ENCODE results near the gene SPTBN1.
A peak's percentile ranks its signal among the peaks of the same experiment; 100 is the strongest.

Gene SPTBN1

GRCh38 chr2:54434711-54435110 is 21.4 kb upstream of the SPTBN1 start:
- no peak for DNase-seq

GRCh38 chr2:54435325-54436226 is 20.6 kb upstream of the SPTBN1 start:
- DNase-seq: no peak

- no peak for DNase-seq
Measured at GRCh38 chr2:54437588-54437987, 18.5 kb upstream of the SPTBN1 start.

GRCh38 chr2:54438271-54438670 is 17.9 kb upstream of the SPTBN1 start:
- DNase-seq: no peak

GRCh38 chr2:54439582-54439981 is 16.5 kb upstream of the SPTBN1 start:
- DNase-seq: no peak

GRCh38 chr2:54440050-54440449 is 16.1 kb upstream of the SPTBN1 start:
- no peak for DNase-seq

- no peak for DNase-seq
Measured at GRCh38 chr2:54444503-54444902, 11.6 kb upstream of the SPTBN1 start.

- no peak for DNase-seq
Measured at GRCh38 chr2:54446122-54446521, 10.0 kb upstream of the SPTBN1 start.

- DNase-seq: no peak
Measured at GRCh38 chr2:54446625-54447024, 9.5 kb upstream of the SPTBN1 start.

- no peak for DNase-seq
Measured at GRCh38 chr2:54454548-54455130, 1.5 kb upstream of the SPTBN1 start.

GRCh38 chr2:54455131-54455562 is 980 bp upstream of the SPTBN1 start:
- DNase-seq: no peak

- DNase-seq: no peak
Measured at GRCh38 chr2:54456362-54456611, 160 bp downstream of the SPTBN1 start.

GRCh38 chr2:54456612-54457322 is 640 bp downstream of the SPTBN1 start:
- peak; percentile 32 for DNase-seq

GRCh38 chr2:54457323-54458023 is 1.3 kb downstream of the SPTBN1 start:
- peak; percentile 49 for DNase-seq

GRCh38 chr2:54459037-54459441 is 2.9 kb downstream of the SPTBN1 start:
- DNase-seq: peak; percentile 72

- no peak for DNase-seq
Measured at GRCh38 chr2:54461261-54461660, 5.1 kb downstream of the SPTBN1 start.

GRCh38 chr2:54464341-54464740 is 8.2 kb downstream of the SPTBN1 start:
- DNase-seq: no peak

GRCh38 chr2:54465143-54465542 is 9.0 kb downstream of the SPTBN1 start:
- no peak for DNase-seq

GRCh38 chr2:54466870-54467269 is 10.7 kb downstream of the SPTBN1 start:
- DNase-seq: no peak

GRCh38 chr2:54468673-54469072 is 12.5 kb downstream of the SPTBN1 start:
- no peak for DNase-seq

- no peak for DNase-seq
Measured at GRCh38 chr2:54469484-54470053, 13.4 kb downstream of the SPTBN1 start.

GRCh38 chr2:54470266-54470938 is 14.3 kb downstream of the SPTBN1 start:
- no peak for DNase-seq
